Hematopoietic multipotent progenitor cell (in vitro differentiated cells): Measurements from ENCODE around the gene TENM3. TPM values are rescaled to one million over a fixed set of nuclear protein-coding genes. Genes with fewer than 3 reads are reported as not detected.

ENCODE experiments used
- DNase-seq, 3 donors: peaks; one replicate each; pipeline ENCODE4 v3.0.0-alpha.2; 2011 to 2015; ENCODE audit warnings: low read depth in 2 of 3, low spot score in 2 of 3
- total RNA-seq: library from RNA; depleted of rRNA; stranded (reverse); fragments of >200 nt; gene quantifications from one replicate; pipeline ENCODE4 v1.2.3, GENCODE V29; 2012

Gene TENM3
- total RNA-seq, 1 donor: not detected

DNA sequence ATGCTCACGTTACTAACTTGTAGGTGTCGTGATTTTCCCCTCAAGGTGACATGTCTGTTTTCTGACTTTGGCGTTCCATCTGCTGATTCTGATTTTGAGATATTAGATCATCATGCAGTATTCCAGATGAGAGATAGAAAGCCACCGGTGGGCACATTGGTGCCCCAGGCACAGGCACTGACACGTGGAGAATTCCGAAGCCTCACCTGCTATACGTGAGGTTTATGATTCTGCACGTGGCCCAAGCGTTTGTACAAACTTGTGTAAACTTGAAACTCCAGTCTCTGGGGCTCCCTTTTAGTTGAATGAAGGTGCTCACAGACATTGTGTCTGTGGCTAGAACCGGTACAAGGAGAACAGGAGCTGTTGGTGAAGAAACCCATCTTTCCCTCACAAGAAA is 81.1 kb downstream of the TENM3 start:
- DNase-seq: no peak

DNA sequence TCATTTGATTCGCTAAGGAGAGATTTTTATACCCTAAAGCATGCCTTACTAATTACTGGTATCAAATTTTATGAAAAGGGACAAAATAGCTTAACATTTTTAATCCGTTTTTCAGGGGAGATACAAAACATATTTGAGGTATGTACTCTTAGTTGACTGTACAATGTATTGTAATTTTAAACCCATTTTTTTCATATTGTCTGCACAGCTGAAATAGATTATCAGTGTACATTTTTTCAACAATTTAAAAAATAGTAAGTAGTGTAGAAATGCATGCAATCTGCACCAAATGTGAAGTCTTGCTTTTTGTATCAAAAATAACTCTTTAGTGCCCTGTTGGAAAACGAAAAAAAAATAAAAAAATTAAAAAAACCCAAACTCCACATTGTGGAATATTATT is 82.2 kb downstream of the TENM3 start:
- no peak for DNase-seq

DNA sequence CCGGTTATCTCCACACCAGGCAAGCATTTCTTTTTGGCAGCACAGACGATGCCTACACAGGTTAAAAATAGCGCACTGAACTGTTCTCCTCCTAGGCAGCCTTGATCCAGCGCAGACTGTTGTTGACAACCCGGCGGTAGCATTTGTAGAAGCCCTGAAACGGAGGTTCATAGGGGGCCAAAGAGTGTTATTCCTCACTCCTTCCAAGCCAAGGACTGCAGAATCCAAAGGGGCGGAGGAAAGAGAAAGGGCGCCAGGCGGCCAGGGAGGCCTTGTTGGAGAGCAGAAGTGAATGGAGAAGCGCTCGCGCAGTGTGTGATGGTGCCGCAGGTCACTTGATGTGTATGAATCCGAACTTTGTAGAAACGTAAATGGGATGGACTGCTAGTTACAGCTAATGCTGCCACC is 82.7 kb downstream of the TENM3 start:
- no peak for DNase-seq

DNA sequence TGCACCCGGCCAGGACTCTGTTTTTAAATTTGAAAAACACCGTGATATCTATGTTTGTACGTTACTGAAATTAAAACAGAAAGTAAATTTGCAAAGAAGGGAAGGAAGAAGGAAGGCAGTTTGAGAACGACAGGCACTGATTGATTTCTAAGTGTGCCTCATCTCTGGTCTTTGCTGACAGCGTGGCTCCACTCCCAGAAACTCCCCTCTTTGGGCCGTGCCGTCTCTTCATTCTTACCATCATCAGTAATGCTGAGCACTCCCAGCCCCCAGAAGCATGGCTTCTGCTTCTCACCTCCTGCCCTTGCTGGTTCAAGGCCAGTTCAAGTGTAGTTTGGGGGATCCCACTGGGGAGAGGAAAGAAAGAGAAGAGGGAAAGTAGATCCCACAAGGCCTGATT is 85.3 kb downstream of the TENM3 start:
- no peak for DNase-seq

DNA sequence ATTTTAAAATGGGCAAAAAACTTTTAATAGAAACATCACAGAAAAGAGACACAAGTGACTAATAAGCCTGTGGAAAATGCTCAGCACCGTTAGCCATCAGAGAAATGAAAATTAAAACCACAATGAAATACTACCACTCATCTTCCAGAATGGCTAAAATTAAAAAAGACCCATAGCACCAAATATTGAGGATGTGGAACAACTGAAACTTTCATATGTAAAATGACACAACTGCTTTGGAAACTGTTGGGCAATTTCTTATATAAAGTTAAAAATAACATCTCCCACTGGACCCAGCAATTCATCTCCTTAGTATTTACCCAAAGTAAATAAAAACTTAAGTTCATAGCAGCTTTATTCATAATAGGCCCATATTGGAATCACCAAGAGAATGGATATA is 94.2 kb downstream of the TENM3 start:
- DNase-seq: no peak

DNA sequence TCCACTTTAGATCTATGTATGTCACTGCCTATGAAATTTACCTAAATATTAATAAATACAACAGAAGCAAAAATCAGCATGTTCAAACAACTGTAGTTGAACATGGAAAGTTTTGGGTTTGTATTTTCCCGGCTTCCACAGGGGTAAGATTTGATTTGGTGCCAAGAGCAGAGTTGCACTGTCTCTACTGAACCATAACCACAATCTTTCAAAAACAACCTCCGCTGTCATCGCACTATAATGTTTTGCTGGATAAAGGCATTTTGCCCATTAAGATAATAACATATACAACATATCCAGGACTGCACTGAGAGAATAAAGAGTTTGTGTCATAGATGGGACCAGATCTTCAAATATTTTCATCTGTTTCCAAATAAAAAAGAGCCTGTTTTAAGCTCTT is 94.9 kb downstream of the TENM3 start:
- no peak for DNase-seq

DNA sequence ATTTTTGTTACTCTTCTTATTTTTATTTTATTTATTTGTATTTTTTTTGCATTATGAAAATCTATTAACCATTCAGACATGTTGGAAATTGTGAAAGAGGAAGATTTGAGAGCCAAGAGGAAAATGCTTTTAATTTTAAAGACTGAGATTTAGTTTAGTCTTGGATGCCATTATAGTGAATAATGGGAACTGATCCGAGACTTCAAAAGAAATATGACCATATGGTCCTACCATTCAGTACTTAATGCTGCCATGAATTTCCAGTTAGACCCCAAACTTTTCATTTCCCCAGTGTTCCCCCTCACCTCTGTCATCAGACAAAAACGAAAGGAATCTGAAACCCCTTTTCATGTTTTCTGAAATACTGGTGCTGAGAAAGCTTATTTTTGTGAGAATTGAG is 95.5 kb downstream of the TENM3 start:
- no peak for DNase-seq

DNA sequence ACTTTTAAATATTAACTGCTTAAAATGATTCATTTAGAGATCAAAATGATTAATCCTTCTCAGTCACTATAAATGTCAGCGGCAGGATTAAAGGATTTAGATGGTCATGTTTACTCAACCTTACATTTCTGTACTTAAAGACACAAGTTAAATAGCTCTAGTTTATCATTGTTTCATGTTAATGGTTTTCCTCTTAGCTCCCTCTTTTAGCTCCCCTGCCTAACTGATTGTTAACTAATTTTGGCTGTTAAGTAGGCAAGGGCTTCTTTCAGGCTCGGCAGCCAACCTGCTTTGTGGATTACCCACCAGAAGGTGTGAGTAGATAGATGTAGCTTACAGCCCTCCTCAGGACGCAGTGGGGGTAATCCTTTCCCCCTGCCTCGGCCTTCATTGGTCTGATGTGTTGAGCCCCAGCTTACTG is 96.0 kb downstream of the TENM3 start:
- no peak for DNase-seq

DNA sequence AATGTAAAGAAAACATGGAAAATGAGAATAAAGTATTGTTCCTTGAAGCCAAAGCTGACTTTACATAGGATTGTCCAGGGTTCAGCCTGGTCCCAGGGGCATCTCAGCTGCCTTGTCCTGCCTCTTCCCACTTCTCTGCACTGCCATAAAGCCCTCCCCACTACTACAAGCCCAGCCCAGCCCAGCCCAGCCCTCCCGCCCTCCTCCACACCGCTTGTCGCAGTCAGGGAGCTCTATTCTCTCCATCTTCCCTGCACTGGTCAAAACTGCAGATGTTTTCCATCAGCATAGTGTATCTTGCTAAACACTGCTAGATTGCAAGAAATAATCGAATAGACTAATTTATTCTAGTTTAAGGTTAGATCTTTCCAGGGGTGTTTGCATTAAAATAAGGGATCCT is 100.3 kb downstream of the TENM3 start:
- no peak for DNase-seq

DNA sequence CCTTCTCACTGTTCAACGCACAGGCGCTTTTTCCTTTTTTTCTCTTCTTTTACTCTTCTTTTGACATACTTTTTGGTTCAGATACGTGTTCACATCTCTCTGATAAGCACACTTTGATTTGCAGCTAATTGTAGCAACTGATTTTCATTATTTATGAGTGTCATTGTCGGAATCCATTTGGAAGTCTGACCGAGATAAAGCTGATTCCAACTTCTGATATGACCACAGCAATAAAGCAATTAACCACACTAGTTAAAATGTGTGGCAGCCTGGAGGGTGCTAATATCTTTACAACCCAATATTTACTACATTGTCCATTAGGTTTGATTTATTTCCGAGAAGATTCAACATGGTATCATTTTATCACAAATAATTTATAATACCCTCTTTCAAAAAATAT is 101.8 kb downstream of the TENM3 start:
- no peak for DNase-seq

DNA sequence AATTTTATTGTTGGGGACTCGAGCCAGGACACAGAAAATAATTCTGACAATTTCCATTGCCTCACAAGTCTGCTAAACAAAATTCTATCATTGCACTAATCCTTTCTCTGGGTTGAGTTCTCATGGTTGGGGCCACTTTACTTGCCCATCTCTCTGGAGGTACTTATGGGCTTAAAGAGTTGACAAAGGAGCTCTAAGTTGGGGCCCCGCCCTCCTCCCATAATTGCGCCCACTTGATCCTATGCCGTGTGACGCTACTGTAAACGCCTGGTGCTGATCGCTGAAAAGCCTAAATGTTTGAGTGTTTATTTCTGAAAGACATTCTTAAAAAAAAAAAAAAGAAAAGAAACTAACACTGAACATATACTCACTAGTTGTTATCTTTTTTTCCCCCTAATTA is 103.0 kb downstream of the TENM3 start:
- no peak for DNase-seq

DNA sequence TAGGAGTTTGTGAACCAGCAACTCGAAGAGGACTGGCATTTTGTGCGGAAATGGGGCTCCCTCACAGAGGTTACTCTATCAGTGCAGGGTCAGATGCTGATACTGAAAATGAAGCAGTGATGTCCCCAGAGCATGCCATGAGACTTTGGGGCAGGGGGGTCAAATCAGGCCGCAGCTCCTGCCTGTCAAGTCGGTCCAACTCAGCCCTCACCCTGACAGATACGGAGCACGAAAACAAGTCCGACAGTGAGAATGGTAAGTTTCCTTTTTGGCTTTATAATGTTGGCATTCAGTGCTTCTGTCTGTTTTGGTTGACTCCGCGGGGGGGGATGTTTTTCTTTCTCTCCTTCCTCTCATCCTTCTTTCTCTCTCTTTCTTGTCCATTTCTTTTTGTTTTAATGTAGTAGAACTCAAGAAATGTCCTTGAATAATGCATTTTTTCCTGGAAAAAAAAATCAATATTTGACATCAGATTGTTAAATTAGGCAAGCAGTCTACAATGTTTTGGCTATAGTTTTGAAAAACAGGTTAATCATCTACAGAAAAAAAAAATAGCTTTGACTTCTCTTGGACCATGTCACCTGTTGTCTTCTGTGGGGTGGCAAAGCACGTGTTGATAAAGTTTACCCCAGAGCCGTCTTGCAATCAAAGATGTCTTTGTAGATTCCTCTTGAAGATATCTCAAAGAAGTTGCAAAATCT is 103.6 kb downstream of the TENM3 start:
- no peak for DNase-seq

DNA sequence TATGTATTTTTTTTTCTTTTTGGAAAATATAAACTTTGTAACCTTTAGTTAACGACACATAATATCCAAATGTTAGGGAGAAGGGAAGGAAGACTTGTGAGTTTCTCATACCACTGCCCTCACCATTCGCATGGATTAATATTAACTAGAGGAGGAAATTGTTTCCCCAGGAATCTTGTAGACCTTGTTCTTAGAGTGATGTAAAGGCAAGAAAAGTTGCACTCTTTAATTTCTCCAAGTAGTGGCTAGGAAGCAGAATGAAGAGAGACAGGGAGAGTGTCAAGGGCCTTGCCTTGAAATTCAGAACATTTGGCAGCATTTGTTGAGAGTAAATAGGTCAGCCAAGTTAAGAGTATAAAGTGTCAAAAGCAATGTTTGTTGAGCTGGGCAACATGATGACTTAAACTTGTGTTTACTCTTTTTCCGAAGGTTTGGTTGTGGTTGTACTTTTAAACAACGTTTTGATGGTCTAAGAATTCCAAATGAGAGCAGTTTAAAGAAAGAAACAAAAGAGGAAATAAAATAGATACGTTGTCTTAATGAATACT is 105.7 kb downstream of the TENM3 start:
- no peak for DNase-seq

DNA sequence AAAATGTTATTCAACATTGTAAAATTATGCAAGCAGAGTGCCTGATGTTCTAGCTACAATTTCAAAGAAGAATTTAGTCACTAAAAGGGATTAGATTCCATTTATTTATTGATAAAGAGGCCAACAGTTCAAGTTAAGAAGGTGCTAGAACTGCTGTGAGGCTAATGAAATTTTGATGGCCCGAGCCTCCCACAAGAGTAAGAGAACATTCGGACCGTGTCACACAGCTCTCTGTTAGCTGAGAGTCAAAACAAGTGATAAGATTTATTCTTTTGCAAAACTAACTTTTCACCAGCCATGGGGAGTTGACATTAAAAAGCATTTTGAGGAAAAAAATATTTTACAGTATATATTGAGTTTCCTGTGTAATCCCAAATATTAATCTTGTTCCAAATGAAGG is 106.8 kb downstream of the TENM3 start:
- no peak for DNase-seq

DNA sequence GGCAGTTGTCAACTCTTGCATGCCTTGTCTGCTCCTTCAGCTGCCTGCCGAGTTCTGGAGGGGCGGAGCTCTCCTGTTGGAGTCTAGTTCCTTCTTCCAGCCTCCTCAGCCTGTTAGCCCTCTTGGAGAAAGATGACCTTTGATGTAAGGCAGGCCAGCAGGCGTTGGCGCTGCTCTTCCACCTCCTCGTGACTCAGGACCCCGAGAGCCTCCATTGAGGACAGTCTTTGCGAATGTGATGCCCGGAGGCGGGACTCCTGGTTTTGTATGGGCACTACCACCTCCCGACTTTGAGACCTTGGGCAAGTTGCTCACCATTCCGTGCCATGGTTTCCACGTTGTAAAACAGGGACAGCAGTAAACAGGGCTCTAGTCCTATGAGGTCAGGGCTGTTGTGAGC is 108.3 kb downstream of the TENM3 start:
- DNase-seq: no peak

DNA sequence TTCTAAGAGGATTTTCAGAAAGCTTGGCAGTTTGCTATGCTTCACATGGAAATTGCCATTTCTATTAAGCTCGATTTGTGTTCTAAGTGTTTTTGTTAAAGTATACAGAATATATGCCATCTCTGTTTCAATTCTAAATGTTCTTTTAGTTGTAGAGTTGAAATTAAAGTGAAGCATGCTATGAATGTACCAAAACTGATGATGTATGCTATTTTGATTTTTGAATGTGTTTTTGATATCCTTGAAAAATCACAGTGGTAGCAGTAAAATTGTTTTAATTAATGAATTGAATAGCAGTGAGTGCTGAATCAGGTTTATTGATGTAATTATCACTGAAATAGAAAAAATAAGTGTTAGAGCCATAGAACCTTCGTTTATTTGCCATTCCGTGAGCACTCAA is 110.9 kb downstream of the TENM3 start:
- DNase-seq: no peak

DNA sequence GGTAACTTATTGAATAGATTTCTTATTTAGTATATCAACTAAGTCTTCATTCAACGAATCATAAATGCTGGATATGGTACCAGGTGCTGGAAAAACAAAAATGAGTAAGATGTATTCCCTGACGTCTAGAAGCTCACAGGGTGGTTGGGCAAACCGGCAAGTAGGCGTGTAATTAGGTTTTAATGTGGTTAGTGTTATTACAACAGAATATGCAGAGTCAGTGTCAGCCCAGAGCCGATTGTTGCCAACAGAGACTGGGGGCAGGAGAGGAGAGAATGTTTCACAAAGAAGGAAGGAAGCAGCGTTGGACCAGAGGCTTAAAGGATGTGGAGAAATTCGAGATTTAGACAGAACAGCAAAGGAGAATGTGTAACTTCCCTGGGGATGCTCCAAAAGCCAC is 111.7 kb downstream of the TENM3 start:
- DNase-seq: no peak

DNA sequence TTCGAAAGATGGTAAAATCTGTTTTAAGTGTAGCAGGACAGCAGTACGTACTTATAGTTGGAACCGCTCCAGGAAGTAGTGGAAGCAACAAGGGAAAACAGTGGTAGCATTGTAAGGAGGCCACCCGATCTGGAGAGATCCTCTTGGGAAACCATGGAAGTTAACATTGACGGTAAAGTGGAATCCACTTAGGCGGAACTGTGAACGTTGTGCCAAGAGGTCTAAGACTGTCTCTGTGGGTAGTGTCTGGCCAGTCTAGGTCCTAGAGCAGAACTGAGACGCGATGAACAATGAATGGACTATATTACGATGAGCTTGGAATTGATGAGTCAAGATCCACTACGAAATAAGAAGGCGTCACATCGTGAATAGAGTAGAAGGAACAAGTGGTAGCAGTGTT is 124.0 kb downstream of the TENM3 start:
- no peak for DNase-seq

DNA sequence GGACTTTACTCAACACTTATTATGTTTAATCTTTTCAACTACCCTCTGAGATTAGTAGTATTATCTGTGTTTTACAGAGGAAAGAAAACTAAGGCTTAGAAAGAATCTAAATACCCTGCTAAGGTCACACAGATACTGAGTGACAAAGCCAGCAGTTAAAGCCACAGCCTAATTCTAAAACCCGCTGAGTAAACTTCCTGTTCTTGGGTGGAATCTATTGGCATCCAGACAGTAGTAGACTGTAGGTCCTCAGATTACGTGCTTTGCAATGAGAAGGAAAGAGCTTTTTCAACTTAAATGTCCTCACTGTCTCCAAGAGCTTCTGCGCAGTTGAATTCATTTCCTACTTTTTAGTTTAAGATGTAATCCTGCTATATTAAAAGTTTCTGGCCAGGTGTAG is 126.0 kb downstream of the TENM3 start:
- no peak for DNase-seq

DNA sequence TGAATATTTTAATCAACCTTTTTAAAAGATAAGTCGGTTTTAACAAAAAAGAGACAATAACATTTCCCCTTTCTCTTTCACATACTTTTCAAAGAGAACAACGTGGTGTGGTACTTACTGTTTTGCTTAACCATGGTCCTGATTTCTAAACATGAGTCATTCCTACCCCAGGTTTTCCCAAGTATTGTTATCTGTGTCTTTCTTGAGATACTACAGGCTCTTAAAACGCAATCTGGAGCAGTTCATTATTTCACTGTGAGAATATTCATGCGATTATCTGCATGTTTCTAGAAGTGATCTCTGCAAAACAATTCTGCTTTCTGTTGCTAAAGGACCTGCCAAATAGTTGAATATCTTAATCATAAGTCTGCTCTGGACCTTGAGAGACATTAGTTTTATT is 127.3 kb downstream of the TENM3 start:
- DNase-seq: no peak

DNA sequence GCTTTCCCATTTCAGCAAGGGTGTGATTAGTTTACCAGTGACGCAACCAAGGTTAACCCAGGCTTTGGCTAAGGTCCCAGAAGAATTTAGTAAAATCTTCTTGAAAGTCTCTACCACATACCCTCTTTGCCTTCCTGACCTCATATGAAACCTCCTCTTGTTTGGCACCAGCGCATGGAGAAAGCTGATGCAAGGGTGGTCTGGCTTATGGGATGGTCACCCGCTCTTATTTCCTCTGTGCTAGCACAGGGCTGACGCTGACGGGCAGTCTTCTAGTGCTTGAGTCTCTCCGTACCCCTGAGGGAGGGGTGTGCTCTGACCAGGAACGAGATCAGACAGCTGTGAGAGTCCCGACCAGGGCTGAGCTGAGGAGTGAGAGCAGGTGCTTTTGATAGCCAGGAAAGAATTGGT is 137.6 kb downstream of the TENM3 start:
- DNase-seq: no peak

DNA sequence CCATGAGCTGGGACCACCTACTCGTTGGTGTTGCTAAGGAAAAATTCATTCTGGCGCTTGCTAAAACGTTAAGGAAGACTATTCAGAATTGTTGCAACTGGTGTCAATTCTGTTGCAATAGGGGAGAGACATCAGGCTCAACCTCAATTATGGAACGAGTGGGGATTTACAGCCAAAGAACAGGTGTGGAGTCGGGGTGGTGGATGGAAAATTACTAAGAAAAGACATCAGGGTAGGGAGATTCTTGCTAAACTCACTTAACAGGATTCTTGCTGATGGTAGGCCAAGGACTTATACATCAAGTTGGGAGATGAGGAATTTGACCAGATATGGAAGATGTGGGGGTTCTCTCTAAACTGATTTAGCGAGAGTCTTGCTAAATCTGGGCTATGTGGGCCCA is 139.7 kb downstream of the TENM3 start:
- DNase-seq: no peak

DNA sequence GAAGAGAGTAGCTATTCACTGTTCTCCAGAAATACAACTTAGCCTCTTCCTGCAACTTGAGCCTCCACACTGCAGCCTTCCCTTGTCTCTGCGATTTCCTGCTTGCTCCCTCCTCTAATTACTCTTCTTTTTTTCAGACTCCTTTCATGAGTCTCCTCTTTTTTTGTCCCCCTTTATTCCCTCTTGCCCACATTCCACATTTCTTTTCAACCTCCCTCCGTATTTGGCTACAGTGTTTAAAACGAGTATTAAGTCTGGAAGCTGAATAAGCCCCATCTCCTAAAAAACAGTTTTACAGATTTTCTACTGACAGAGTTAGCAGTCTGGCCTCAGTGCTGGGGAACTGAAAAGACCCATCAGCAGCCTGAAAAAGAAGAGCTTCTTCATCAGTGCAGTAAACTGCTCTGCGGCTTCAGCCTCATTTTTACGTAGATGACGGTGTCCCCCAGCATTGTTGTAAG is 141.5 kb downstream of the TENM3 start:
- DNase-seq: no peak
